ENCODE data around the gene SPHK2. TPM values are rescaled to one million over a fixed set of nuclear protein-coding genes. Genes with fewer than 3 reads are reported as not detected.

The SPHK2 gene
- total RNA-seq, 1 donor from 2014 or later: 146 TPM

DNA sequence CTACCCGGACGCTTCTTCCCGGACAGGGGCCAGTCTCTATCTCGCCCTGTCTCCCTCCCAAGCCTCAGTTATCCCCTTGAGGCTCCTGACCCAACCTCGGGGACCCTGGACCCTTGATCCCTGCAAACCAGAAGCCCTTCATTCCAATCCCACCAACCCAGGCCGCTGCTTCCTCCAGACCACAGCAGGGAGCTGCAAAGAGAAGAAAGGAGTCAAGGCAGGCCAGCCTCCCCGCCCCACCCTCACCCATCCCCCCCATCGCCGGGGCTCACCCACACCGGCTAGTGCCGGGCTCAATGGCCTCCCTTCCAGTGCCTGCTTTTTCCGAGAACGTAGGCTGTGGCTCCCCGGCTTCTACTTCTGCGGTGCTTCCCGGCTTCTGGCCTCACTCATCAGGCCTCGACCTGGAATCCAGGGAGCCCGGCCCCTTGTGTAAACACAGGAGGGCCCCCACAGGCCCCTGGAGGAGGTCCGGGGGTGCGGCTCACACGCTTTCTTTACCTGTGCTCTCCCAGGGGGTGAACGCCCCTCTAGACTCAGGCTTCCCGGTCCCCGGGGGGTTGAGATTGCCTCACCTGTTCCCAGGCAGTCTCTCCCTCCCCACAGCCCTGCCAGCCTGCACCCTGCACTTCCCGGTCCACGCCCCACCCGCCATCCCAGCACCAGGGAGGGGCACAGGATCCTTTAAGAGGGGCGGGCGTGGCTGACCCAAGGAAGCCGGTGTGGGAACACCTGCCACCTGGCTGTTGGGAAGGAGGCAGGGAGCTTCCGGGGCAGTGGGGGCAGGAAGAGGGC lies 4.7 kb upstream of the SPHK2 start, which contains the start of gene FAM83E:
Gene FAM83E, minus strand, starts transcription at position 641 of the 795 bp plus-strand sequence. CDS start 1,704 bp downstream, outside the sequence.
- DNase-seq: no peak
- TF ChIP-seq, protein P1, sequence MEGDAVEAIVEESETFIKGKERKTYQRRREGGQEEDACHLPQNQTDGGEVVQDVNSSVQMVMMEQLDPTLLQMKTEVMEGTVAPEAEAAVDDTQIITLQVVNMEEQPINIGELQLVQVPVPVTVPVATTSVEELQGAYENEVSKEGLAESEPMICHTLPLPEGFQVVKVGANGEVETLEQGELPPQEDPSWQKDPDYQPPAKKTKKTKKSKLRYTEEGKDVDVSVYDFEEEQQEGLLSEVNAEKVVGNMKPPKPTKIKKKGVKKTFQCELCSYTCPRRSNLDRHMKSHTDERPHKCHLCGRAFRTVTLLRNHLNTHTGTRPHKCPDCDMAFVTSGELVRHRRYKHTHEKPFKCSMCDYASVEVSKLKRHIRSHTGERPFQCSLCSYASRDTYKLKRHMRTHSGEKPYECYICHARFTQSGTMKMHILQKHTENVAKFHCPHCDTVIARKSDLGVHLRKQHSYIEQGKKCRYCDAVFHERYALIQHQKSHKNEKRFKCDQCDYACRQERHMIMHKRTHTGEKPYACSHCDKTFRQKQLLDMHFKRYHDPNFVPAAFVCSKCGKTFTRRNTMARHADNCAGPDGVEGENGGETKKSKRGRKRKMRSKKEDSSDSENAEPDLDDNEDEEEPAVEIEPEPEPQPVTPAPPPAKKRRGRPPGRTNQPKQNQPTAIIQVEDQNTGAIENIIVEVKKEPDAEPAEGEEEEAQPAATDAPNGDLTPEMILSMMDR (IDR thresholded peaks at IDR 0.05; ENCODE audit: partially characterized antibody, unreplicated experiment): no peak
- Mint-ChIP-seq H3K36me3 (ENCODE audit: unreplicated experiment) (no peaks in the 10 kb centered on the region), H3K27me3 (ENCODE audit: unreplicated experiment) (peaks cover 9% of the 10 kb centered on the region), H3K9me3 (ENCODE audit: unreplicated experiment) (peaks cover 7% of the 10 kb centered on the region), H3K27ac (ENCODE audit: unreplicated experiment) (peak within 1 kb of the TSS; percentile 77), H3K4me1 (ENCODE audit: low read depth, unreplicated experiment) (peaks cover 9% of the 10 kb centered on the region), H3K4me3 (ENCODE audit: unreplicated experiment) (peak within 1 kb of the TSS; percentile 42)

DNA sequence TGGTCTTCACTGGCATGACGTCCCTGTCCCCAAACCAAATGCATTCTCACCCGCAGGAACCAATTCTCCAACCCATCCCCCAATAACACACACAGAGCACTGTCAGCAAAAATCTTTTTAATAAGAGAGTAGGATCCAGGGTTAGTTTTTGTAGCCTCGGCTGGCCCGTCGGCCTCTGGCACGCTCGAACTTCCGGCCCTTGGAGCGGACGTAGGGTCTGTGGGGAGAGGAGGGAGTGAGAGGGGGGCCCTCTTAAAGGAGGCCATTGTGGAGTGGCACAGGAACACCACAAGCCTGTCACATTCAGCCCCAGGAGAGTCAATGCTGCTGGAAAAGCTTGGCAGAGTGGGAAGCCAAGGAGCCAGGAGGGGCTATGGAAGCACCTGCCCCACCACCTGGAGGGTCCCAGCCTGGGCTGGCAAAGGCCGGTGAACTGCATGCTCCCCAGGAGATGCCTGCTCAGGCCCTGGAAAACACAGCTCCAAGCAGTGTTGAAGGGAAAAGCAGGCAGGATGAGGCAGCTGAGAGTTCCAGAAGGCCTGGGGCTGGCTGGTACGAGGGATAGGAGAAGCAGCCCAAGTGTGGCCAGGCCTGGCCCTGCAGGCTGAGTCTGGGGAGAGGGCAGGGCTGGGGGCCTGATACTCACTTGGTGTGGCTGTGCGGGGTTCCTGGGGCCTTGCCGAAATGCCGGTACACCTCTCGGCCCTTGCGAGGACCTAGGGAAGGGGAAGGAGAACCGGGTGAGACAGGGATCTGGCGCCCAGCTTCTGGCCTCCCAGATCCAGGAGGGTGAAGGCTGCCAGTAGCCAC lies 3.9 kb upstream of the SPHK2 start:
- Mint-ChIP-seq H3K9me3 (ENCODE audit: unreplicated experiment) (peaks cover 7% of the 10 kb centered on the region), H3K27me3 (ENCODE audit: unreplicated experiment) (peaks cover 9% of the 10 kb centered on the region), H3K4me3 (ENCODE audit: unreplicated experiment) (peak overlapping the region; percentile 42), H3K36me3 (ENCODE audit: unreplicated experiment) (no peaks in the 10 kb centered on the region), H3K27ac (ENCODE audit: unreplicated experiment) (no peak overlapping the region), H3K4me1 (ENCODE audit: low read depth, unreplicated experiment) (peaks cover 11% of the 10 kb centered on the region)
- TF ChIP-seq, protein P1 (IDR thresholded peaks at IDR 0.05; ENCODE audit: partially characterized antibody, unreplicated experiment): no peak
- no peak for DNase-seq

DNA sequence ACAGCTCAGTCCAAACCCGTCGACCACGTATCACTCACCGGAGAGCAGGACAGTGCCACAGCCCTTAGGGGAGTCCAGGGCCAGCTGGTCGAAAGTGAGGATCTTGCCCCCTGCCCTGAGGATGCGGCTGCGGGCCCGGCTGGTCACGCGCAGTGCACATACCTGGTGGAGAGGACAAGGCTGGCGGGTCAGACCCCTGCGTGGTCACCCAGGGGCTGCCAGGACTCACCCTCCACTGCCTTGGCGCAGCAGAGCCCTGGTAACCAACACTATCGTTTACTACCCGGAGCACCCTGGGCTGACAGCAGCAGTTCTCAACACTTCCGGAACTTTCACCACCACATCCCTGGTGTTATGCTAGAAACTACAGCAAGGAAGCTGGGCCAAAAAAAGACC lies 3.3 kb upstream of the SPHK2 start:
- Mint-ChIP-seq H3K27ac (ENCODE audit: unreplicated experiment) (no peak overlapping the region), H3K27me3 (ENCODE audit: unreplicated experiment) (peaks cover 9% of the 10 kb centered on the region), H3K4me1 (ENCODE audit: low read depth, unreplicated experiment) (peaks cover 11% of the 10 kb centered on the region), H3K36me3 (ENCODE audit: unreplicated experiment) (no peaks in the 10 kb centered on the region), H3K9me3 (ENCODE audit: unreplicated experiment) (peaks cover 6% of the 10 kb centered on the region), H3K4me3 (ENCODE audit: unreplicated experiment) (peak overlapping the region; percentile 95)
- TF ChIP-seq, protein P1 (IDR thresholded peaks at IDR 0.05; ENCODE audit: partially characterized antibody, unreplicated experiment): no peak
- no peak for DNase-seq

DNA sequence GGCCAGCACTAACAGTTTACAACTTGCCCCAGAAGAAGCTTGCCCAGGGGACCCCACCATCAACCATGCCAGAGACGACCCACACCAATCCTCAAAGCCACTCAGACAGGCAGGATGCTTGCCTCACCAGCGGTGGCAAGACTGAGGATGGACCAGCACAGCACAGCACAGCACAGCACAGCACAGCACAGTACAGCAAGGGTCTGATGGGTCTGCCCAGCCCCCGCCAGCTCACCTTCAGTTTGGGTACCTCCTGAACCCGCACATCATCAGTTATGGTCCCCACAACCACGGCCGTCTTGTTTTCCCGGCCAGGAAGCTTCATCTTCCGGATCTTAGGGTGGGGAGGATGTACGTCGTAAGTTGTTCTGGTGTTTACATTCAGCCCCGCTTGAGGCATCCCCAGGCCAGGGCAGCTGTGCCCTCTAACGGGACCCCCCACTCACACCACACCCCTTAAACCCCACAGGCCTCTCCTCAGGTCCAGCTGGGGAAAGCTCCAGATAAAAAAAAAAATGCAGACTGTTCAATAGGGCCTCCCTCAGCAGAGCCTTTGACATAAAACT lies 2.7 kb upstream of the SPHK2 start:
- Mint-ChIP-seq H3K36me3 (ENCODE audit: unreplicated experiment) (no peaks in the 10 kb centered on the region), H3K27ac (ENCODE audit: unreplicated experiment) (peak overlapping the region; percentile 12)

More for the DNA sequence above, 2.7 kb upstream of the SPHK2 start:
- Mint-ChIP-seq H3K9me3 (ENCODE audit: unreplicated experiment) (peaks cover 6% of the 10 kb centered on the region), H3K4me3 (ENCODE audit: unreplicated experiment) (peak overlapping the region; percentile 95), H3K4me1 (ENCODE audit: low read depth, unreplicated experiment) (peaks cover 13% of the 10 kb centered on the region), H3K27me3 (ENCODE audit: unreplicated experiment) (peaks cover 9% of the 10 kb centered on the region)
- DNase-seq: no peak
- TF ChIP-seq, protein P1 (IDR thresholded peaks at IDR 0.05; ENCODE audit: partially characterized antibody, unreplicated experiment): no peak
